K562 (cell line): Measurements from ENCODE around the gene MCC. TPM values are rescaled to one million over a fixed set of nuclear protein-coding genes. Genes with fewer than 3 reads are reported as not detected.
A peak's percentile ranks its signal among the peaks of the same experiment; 100 is the strongest.

Experiments
- ATAC-seq: fragments of 200-7000 bp; cut with Tn5 transposase; 3 replicates; pipeline ENCODE4 v1.9.1; 2020; ENCODE audit warnings: moderate library complexity
- BruUV-seq: library from RNA; stranded (reverse); fragments of 400-500 nt; replicated peaks from 2 replicates; lab custom pipeline; 2021; lab: Mats Ljungman, UMichigan
- CTCF ChIA-PET: fragments of 300-600 bp; formaldehyde crosslinking; extraction: SDS; loops from one replicate; lab custom pipeline; 2021; ENCODE audit warnings: low intra/inter-chr PET ratio; lab: Yijun Ruan, JAX
- POLR2A ChIA-PET: fragments of 300-600, 350-650 bp; sonication (Branson Sonifier 250); formaldehyde crosslinking; extraction: SDS; loops from one replicate; lab custom pipeline; 2021; ENCODE audit warnings: antibody characterized with exemption, inconsistent platforms; lab: Yijun Ruan, JAX
- DNase-seq, 4 experiments: peaks; one replicate each; pipeline versions ENCODE4 v3.0.0 to v3.0.0-alpha.2; 2011 to 2018; ENCODE audit warnings: low spot score in 3 of 4, mixed read lengths in 3 of 4; ENCODE audit errors: extremely low read depth in 1 of 4
- FAIRE-seq: peaks from 2 replicates; lab custom pipeline; 2011; peaks lifted over from hg19 to GRCh38; lab: Jason Lieb, UNC
- H2AFZ ChIP-seq: 2 replicates; pipeline ENCODE4 v1.6.0; 2011; ENCODE audit warnings: low read depth, low read length, control low read depth, inconsistent platforms
- H3K27ac ChIP-seq: fragments of 200-600 bp; 3 replicates; pipeline ENCODE4 v1.8.0; 2011; ENCODE audit warnings: low read depth, mild to moderate bottlenecking, control low read depth, inconsistent platforms, low read length, moderate library complexity, mixed read lengths; ENCODE audit errors: extremely low read depth
- H3K27me3 ChIP-seq, 2 experiments: fragments of 300-600 bp in 1 of 2; 2 replicates in 1 of 2; 3 replicates in 1 of 2; pipeline versions ENCODE4 v1.6.0 to v1.8.0; 2011; ENCODE audit warnings: inconsistent platforms in 2 of 2, low read length in 2 of 2, mild to moderate bottlenecking in 1 of 2, mixed read lengths in 1 of 2, moderate library complexity in 1 of 2; ENCODE audit not compliant: control insufficient read depth in 2 of 2, insufficient read depth in 2 of 2
- H3K36me3 ChIP-seq: fragments of 300-600 bp; 3 replicates; pipeline ENCODE4 v1.8.0; 2011; ENCODE audit warnings: mild to moderate bottlenecking, low read length, inconsistent platforms; ENCODE audit not compliant: control insufficient read depth, insufficient read depth
- H3K4me1 ChIP-seq, 2 experiments: fragments of 200-600 bp in 1 of 2; replicated peaks in 1 of 2; 2 replicates in 1 of 2; 3 replicates in 1 of 2; pipeline versions ENCODE4 v1.5.1 to v1.8.0; 2011; ENCODE audit warnings: inconsistent platforms in 2 of 2, low read length in 2 of 2, mild to moderate bottlenecking in 1 of 2, mixed read lengths in 1 of 2, moderate library complexity in 1 of 2; ENCODE audit not compliant: control insufficient read depth in 2 of 2, insufficient read depth in 2 of 2
- H3K4me2 ChIP-seq: 2 replicates; pipeline ENCODE4 v1.6.1; 2011; ENCODE audit warnings: low read length, control low read depth, inconsistent platforms, mixed read lengths; ENCODE audit not compliant: insufficient read depth
- H3K4me3 ChIP-seq: fragments of 200-600 bp; sonication (generic), shearing (Covaris generic); 2 replicates; pipeline ENCODE4 v1.5.1; 2016; ENCODE audit warnings: control low read depth, inconsistent platforms
- H3K79me2 ChIP-seq: fragments of 200-600 bp; 3 replicates; pipeline ENCODE4 v1.8.0; 2011; ENCODE audit warnings: low read length, inconsistent platforms; ENCODE audit not compliant: control insufficient read depth, insufficient read depth
- H3K9ac ChIP-seq, 2 experiments: 2 replicates each; pipeline versions ENCODE4 v1.6.0 to v1.6.1; 2011; ENCODE audit warnings: low read depth in 2 of 2, low read length in 2 of 2, control low read depth in 1 of 2, inconsistent platforms in 1 of 2, mild to moderate bottlenecking in 1 of 2, mixed read lengths in 1 of 2; ENCODE audit not compliant: insufficient read depth in 1 of 2
- H3K9me1 ChIP-seq: one replicate; pipeline ENCODE4 v1.6.0; 2011; ENCODE audit warnings: inconsistent platforms, mild to moderate bottlenecking, low read length, moderate library complexity; ENCODE audit not compliant: control insufficient read depth, insufficient read depth
- H3K9me3 ChIP-seq: replicated peaks from 2 replicates; pipeline ENCODE4 v1.5.1; 2011; ENCODE audit warnings: low read depth, low read length, inconsistent platforms; ENCODE audit not compliant: control insufficient read depth, insufficient read depth
- H4K20me1 ChIP-seq: replicated peaks from 2 replicates; pipeline ENCODE4 v1.6.1; 2011; ENCODE audit warnings: low read length, inconsistent platforms, mixed read lengths; ENCODE audit not compliant: control insufficient read depth, insufficient read depth
- ARID3A ChIP-seq: IDR thresholded peaks from 2 replicates; pipeline ENCODE4 v1.6.1; 2012; ENCODE audit warnings: low read depth, low read length, improper control_type of control experiment, borderline replicate concordance
- C11orf30 ChIP-seq: fragments of 450-650 bp; IDR thresholded peaks from 2 replicates; pipeline ENCODE4 v1.6.1; 2016; ENCODE audit warnings: low read depth, mild to moderate bottlenecking
- JUND ChIP-seq, 2 experiments: IDR thresholded peaks; 2 replicates in 1 of 2; 3 replicates in 1 of 2; pipeline ENCODE4 v1.6.1; 2011; ENCODE audit warnings: borderline replicate concordance in 2 of 2, low read depth in 2 of 2, low read length in 2 of 2, improper control_type of control experiment in 1 of 2, missing biosample characterization in 1 of 2, missing genetic modification characterization in 1 of 2, missing genetic modification reagents in 1 of 2
- MAFG ChIP-seq: fragments of 450-650 bp; conservative IDR thresholded peaks from 2 replicates; pipeline ENCODE4 v1.6.1; 2016; ENCODE audit warnings: missing genetic modification characterization, missing compliant biosample characterization
- NCOA2 ChIP-seq, 2 experiments: fragments of 450-650 bp; IDR thresholded peaks; 2 replicates each; pipeline ENCODE4 v1.6.1; 2018; ENCODE audit warnings: mild to moderate bottlenecking in 2 of 2, moderate library complexity in 1 of 2; ENCODE audit not compliant: partially characterized antibody in 2 of 2
- NR4A1 ChIP-seq, 2 experiments: fragments of 250-450 bp in 1 of 2; fragments of 450-650 bp in 1 of 2; sonication (Bioruptor Pico) in 1 of 2; IDR thresholded peaks; 2 replicates each; pipeline versions ENCODE4 v1.4.0 to v1.6.1; 2016 to 2020; ENCODE audit warnings: mild to moderate bottlenecking in 2 of 2, missing compliant biosample characterization in 1 of 2, missing genetic modification characterization in 1 of 2, moderate library complexity in 1 of 2
- SRSF7 ChIP-seq: fragments of 200-400 bp; formaldehyde crosslinking; optimal IDR thresholded peaks from 2 replicates; pipeline ENCODE3; 2017; ENCODE audit warnings: mild to moderate bottlenecking, low read depth, low read length
- ZNF197 ChIP-seq: fragments of 200-800 bp; sonication (Bioruptor generic); IDR thresholded peaks from 2 replicates; pipeline ENCODE4 v1.6.1; 2016; ENCODE audit warnings: low read depth, missing genetic modification characterization, missing compliant biosample characterization
- ZNF316 ChIP-seq: fragments of 450-650 bp; IDR thresholded peaks from 2 replicates; pipeline ENCODE4 v1.6.1; 2016
- WGBS: fragments of 100-300 bp; shearing (Covaris generic); methylation state at CpG from one replicate; pipeline ENCODE4 v1.1.6; 2016; ENCODE audit warnings: low coverage, mixed read lengths; ENCODE audit not compliant: insufficient coverage; ENCODE audit errors: missing lambda C conversion rate; 5-methylcytosine and 5-hydroxymethylcytosine counted together
- in situ Hi-C: fragments of 300-500 bp; cut with MboI; formaldehyde crosslinking; loops from 4 replicates; pipeline ENCODE4 v1.15.0; 2018; ENCODE audit warnings: inconsistent platforms, mixed read lengths
- intact Hi-C: fragments of 100-400 bp; cut with micrococcal nuclease; formaldehyde crosslinking; loops from 2 replicates; pipeline ENCODE4 v1.14.2; 2022
- polyA plus RNA-seq, 8 experiments: library from polyadenylated mRNA; depleted of rRNA in 4 of 8; stranded (reverse) in 5 of 8; unstranded in 3 of 8; fragments of >200 nt; fragmentation: Nextera tagmentation in 2 of 8; fragmentation: Illumina TruSeq in 1 of 8; extraction: Ambion mirVana in 2 of 8; extraction: Trizol in 1 of 8; gene quantifications; 2 replicates each; pipeline versions ENCODE4 v1.2.1 to v1.2.3, GENCODE V29; 2011 to 2014; ENCODE audit warnings: inconsistent platforms in 1 of 8, missing spikeins in 1 of 8
- total RNA-seq, 7 experiments: library from RNA; depleted of rRNA in 6 of 7; stranded (reverse); fragments of >200 nt in 6 of 7; fragmentation: Illumina TruSeq in 2 of 7; extraction: Trizol in 2 of 7; gene quantifications; 2 replicates each; pipeline versions ENCODE4 v1.2.1 to v1.2.3, GENCODE V29; 2011 to 2021; ENCODE audit warnings: low replicate concordance in 1 of 7

Gene MCC
- total and polyA plus RNA-seq, 9 of the 15 experiments (the other 6 are each of a cell fraction or from before 2014, with no cell fraction given) = 0.04 to 0.24 (median 0.06) TPM; not detected in 1

DNA sequence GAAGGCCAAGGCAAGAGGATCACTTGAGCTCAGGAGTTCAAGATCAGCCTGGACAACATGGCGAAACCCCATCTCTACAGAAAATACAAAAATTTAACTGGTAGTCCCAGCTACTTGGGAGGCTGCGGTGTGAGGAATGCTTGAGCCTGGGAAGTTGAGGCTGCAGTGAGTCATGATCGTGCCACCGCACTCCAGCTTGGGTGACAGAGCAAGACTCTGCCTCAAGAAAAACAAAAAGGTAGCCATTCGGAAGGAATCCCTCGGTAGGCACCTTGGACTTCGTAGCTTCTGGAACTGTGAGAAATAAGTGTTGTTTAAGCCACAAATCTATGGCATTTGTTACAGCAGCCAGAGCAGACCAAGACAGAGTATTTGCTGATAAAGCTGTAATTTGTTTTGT lies 337.4 kb downstream of the MCC start:
- intact Hi-C loops = no loop called here
- no peak for DNase-seq
- in situ Hi-C loops = no loop called here
- Histone ChIP-seq H3K79me2 (no peaks in the 10 kb centered on the region), H3K4me1 (no peaks in the 10 kb centered on the region), H4K20me1 (no peaks in the 10 kb centered on the region), H2AFZ (no peak overlapping the region), H3K9me1 (no peaks in the 10 kb centered on the region), H3K27ac (no peak overlapping the region), H3K4me3 (no peak overlapping the region), H3K4me2 (no peak overlapping the region), H3K9me3 (no peaks in the 10 kb centered on the region), H3K9ac (no peak overlapping the region), H3K27me3 (peaks cover 20 to 21% of the 10 kb centered on the region in 2 experiments; a peak in 4 of 5 replicates), H3K36me3 (no peaks in the 10 kb centered on the region)
- 0% methylated on average over 7 of the region's 7 CpGs for WGBS
- ChIA-PET POLR2A (interaction anchor here (0.6 to 1.5 kb wide), 3 partner anchors 44 to 311 kb away, joined by 3 to 4 read pairs (median 3); no protein-coding TSS in a partner anchor), CTCF (no interaction called here)
- no peak for ATAC-seq
- FAIRE-seq = no peak
- no peak for TF ChIP-seq SRSF7
- no peak for TF ChIP-seq ARID3A
- no peak for TF ChIP-seq NCOA2 (IDR thresholded peaks at IDR 0.05; ENCODE audit: partially characterized antibody in 2 of 2)
- no peak for TF ChIP-seq ZNF197
- TF ChIP-seq JUND (IDR thresholded peaks at IDR 0.05; ENCODE audit: borderline replicate concordance, low read depth, low read length) = no peak
- TF ChIP-seq JUND (tag; IDR thresholded peaks at IDR 0.05; ENCODE audit: borderline replicate concordance, low read depth, low read length) = no peak
- 0 out of 2 replicates have a peak, but pooled peaks have one; percentile 30 for TF ChIP-seq C11orf30
- no peak for TF ChIP-seq NR4A1 (CRISPR knock-in tag; IDR thresholded peaks at IDR 0.05)
- TF ChIP-seq NR4A1 (tag; IDR thresholded peaks at IDR 0.05) = no peak
- peak; percentile 41 for TF ChIP-seq ZNF316
- TF ChIP-seq MAFG (tag) = peak; percentile 29; the same call in 1 of the 2 replicates
- no TSS peak for BruUV-seq
